Thyroid gland (tissue), 4 donors: ENCODE results near the gene HDAC11.

ENCODE experiments used
- POLR2A ChIP-seq, 2 donors: fragments of 450-650 bp; IDR thresholded peaks; one replicate each; pipeline ENCODE4 v1.6.1; 2017; ENCODE audit warnings: antibody characterized with exemption in 2 of 2, mild to moderate bottlenecking in 2 of 2, moderate library complexity in 1 of 2
- TF ChIP-seq, protein P1 (sequence below), 6 experiments: fragments of 200-600 bp in 3 of 6; fragments of 450-650 bp in 3 of 6; sonication (generic) in 3 of 6; IDR thresholded peaks; one replicate each; pipeline ENCODE4 v1.5.1; 2016 to 2019; ENCODE audit warnings: antibody characterized with exemption in 6 of 6, mild to moderate bottlenecking in 2 of 6, inconsistent platforms in 1 of 6, moderate library complexity in 1 of 6

DNA sequence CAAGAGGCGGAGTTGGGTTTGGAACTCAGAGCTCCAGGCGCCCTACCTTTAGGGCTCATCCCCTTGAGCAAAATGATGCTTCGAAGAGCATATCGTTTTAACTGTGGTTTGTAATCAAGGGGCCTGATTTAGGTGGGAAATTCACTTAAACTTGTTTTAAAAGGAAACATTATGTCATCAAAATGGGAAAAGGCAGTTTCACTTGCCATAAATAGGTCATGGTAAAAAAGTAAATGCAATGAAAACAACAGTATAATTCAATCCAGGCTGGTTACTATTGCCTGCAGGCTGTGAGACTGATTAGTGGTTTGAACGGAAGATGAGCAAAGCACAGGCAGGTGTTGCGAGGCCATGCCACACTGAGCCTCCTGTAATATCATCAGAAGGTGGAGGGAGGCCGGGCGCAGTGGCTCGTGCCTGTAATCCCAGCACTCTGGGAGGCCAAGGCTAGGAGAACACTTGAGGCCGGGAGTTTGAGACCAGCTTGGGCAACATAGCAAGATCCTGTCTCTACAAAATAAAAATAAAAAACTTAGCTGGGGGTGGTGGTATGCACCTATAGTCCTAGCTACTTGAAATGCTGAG is 2.1 kb downstream of the HDAC11 start:
- TF ChIP-seq, protein P1, sequence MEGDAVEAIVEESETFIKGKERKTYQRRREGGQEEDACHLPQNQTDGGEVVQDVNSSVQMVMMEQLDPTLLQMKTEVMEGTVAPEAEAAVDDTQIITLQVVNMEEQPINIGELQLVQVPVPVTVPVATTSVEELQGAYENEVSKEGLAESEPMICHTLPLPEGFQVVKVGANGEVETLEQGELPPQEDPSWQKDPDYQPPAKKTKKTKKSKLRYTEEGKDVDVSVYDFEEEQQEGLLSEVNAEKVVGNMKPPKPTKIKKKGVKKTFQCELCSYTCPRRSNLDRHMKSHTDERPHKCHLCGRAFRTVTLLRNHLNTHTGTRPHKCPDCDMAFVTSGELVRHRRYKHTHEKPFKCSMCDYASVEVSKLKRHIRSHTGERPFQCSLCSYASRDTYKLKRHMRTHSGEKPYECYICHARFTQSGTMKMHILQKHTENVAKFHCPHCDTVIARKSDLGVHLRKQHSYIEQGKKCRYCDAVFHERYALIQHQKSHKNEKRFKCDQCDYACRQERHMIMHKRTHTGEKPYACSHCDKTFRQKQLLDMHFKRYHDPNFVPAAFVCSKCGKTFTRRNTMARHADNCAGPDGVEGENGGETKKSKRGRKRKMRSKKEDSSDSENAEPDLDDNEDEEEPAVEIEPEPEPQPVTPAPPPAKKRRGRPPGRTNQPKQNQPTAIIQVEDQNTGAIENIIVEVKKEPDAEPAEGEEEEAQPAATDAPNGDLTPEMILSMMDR (IDR thresholded peaks at IDR 0.05), result no peak
- TF ChIP-seq POLR2A (IDR thresholded peaks at IDR 0.05), result no peak
